HEK293T (cell line): ENCODE data around the gene NPAS3.

ENCODE experiments used
- ARNT ChIP-seq: fragments of 450-650 bp; IDR thresholded peaks from 2 replicates; pipeline ENCODE4 v1.6.1; 2017; ENCODE audit warnings: mild to moderate bottlenecking
- BHLHE40 ChIP-seq: fragments of 450-650 bp; IDR thresholded peaks from 2 replicates; pipeline ENCODE4 v1.6.1; 2016; ENCODE audit warnings: mild to moderate bottlenecking, moderate library complexity, borderline replicate concordance
- ELF4 ChIP-seq: fragments of 450-650 bp; IDR thresholded peaks from 2 replicates; pipeline ENCODE4 v1.6.1; 2017; ENCODE audit warnings: antibody characterized with exemption
- FOXA1 ChIP-seq: fragments of 450-650 bp; IDR thresholded peaks from 2 replicates; pipeline ENCODE4 v1.6.1; 2016; ENCODE audit warnings: mild to moderate bottlenecking
- FOXK2 ChIP-seq: fragments of 450-650 bp; IDR thresholded peaks from 2 replicates; pipeline ENCODE4 v1.6.1; 2016; ENCODE audit warnings: mild to moderate bottlenecking
- FOXM1 ChIP-seq: fragments of 450-650 bp; IDR thresholded peaks from 2 replicates; pipeline ENCODE4 v1.6.1; 2017; ENCODE audit warnings: mild to moderate bottlenecking, borderline replicate concordance
- HDGF ChIP-seq: fragments of 450-650 bp; IDR thresholded peaks from 2 replicates; pipeline ENCODE4 v1.6.1; 2017; ENCODE audit warnings: antibody characterized with exemption, borderline replicate concordance
- L3MBTL2 ChIP-seq: fragments of 450-650 bp; conservative IDR thresholded peaks from 2 replicates; pipeline ENCODE4 v1.6.1; 2016; ENCODE audit warnings: mild to moderate bottlenecking
- LEF1 ChIP-seq: fragments of 450-650 bp; IDR thresholded peaks from 2 replicates; pipeline ENCODE4 v1.6.1; 2017; ENCODE audit warnings: mild to moderate bottlenecking, borderline replicate concordance
- SP1 ChIP-seq: fragments of 450-650 bp; IDR thresholded peaks from 2 replicates; pipeline ENCODE4 v1.6.1; 2017
- SUZ12 ChIP-seq: fragments of 450-650 bp; IDR thresholded peaks from 2 replicates; pipeline ENCODE4 v1.6.1; 2016; ENCODE audit warnings: mild to moderate bottlenecking
- TARDBP ChIP-seq: fragments of 450-650 bp; IDR thresholded peaks from 2 replicates; pipeline ENCODE4 v1.6.1; 2016
- ZNF384 ChIP-seq: fragments of 450-650 bp; IDR thresholded peaks from 2 replicates; pipeline ENCODE4 v1.6.1; 2016
- TF ChIP-seq, protein P1 (sequence below): fragments of 450-650 bp; IDR thresholded peaks from 2 replicates; pipeline ENCODE4 v1.6.1; 2016

DNA sequence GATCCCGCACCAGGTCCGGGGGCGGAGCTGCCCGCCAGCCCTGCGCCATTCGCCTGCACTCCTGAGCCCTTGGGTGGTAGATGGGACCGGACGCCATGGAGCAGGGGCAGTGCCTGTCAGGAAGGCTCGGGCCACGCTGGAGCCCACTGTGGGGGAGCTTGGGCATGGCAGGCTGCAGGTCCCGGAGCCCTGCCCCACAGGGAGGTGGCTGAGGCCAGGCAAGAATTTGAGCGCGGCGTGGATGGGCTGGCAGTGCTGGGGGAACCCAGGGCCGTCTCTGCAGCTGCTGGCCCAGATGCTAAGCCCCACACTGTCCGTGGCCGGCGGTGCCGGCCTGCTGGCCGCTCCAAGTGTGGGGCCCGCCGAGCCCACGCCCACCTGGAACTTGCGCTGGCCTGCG is 260.0 kb downstream of the NPAS3 start:
- no peak for TF ChIP-seq ELF4
- TF ChIP-seq FOXM1: no peak
- TF ChIP-seq SUZ12: no peak
- TF ChIP-seq SP1: no peak
- no peak for TF ChIP-seq BHLHE40
- TF ChIP-seq L3MBTL2: no peak
- no peak for TF ChIP-seq LEF1
- TF ChIP-seq, protein P1, sequence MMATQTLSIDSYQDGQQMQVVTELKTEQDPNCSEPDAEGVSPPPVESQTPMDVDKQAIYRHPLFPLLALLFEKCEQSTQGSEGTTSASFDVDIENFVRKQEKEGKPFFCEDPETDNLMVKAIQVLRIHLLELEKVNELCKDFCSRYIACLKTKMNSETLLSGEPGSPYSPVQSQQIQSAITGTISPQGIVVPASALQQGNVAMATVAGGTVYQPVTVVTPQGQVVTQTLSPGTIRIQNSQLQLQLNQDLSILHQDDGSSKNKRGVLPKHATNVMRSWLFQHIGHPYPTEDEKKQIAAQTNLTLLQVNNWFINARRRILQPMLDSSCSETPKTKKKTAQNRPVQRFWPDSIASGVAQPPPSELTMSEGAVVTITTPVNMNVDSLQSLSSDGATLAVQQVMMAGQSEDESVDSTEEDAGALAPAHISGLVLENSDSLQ: no peak
- TF ChIP-seq FOXA1: no peak
- no peak for TF ChIP-seq ZNF384
- TF ChIP-seq ARNT: no peak
- TF ChIP-seq HDGF: no peak
- no peak for TF ChIP-seq TARDBP
- TF ChIP-seq FOXK2: no peak
